A673 (cell line): ENCODE measurements around the gene URB2.

ENCODE experiments used
- EZH2 ChIP-seq: fragments of 200-600 bp; sonication (generic); IDR thresholded peaks from 2 replicates; pipeline ENCODE4 v1.6.1; 2017; ENCODE audit warnings: borderline replicate concordance, low read depth, mild to moderate bottlenecking, mixed read lengths, antibody characterized with exemption, low read length; ENCODE audit not compliant: poor library complexity, severe bottlenecking
- TF ChIP-seq, protein P1 (sequence below): fragments of 300-800, 200-600 bp; sonication (generic); conservative IDR thresholded peaks from 2 replicates; pipeline ENCODE4 v1.5.1; 2017; ENCODE audit warnings: low read depth, mild to moderate bottlenecking, antibody characterized with exemption, low read length, moderate library complexity, mixed read lengths

DNA sequence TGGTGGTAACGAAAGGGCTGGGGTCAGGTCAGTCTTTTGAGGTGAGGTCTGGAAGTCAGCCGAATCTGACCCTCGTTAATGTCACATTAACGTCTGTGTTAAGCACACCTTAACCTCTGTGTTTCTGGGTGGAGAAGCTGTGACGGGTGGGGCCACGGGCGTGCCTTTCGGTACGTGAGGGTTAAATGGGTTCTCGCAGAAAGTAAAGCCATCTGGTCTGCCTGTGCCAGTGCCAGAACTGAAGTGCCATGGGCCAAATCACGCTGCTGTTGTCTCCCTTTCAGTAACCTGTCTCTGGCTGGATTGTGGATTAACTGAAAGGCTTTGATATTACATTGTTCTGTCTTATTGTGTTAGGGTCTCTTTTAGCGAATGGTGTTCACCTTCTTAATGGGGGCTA is 14.4 kb downstream of the URB2 start:
- TF ChIP-seq, protein P1, sequence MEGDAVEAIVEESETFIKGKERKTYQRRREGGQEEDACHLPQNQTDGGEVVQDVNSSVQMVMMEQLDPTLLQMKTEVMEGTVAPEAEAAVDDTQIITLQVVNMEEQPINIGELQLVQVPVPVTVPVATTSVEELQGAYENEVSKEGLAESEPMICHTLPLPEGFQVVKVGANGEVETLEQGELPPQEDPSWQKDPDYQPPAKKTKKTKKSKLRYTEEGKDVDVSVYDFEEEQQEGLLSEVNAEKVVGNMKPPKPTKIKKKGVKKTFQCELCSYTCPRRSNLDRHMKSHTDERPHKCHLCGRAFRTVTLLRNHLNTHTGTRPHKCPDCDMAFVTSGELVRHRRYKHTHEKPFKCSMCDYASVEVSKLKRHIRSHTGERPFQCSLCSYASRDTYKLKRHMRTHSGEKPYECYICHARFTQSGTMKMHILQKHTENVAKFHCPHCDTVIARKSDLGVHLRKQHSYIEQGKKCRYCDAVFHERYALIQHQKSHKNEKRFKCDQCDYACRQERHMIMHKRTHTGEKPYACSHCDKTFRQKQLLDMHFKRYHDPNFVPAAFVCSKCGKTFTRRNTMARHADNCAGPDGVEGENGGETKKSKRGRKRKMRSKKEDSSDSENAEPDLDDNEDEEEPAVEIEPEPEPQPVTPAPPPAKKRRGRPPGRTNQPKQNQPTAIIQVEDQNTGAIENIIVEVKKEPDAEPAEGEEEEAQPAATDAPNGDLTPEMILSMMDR = no peak
- no peak for TF ChIP-seq EZH2
